Upper lobe of left lung (tissue), 4 donors: ENCODE results near the gene UTF1.

Experiments
- CTCF ChIP-seq, 6 experiments: fragments of 450-650 bp in 4 of 6; fragments of 200-600 bp in 2 of 6; sonication (generic) in 2 of 6; IDR thresholded peaks; one replicate each; pipeline ENCODE4 v1.5.1; 2016 to 2019; ENCODE audit warnings: antibody characterized with exemption in 6 of 6
- POLR2A ChIP-seq, 4 donors: fragments of 450-650 bp; IDR thresholded peaks; one replicate each; pipeline ENCODE4 v1.5.1; 2016 to 2017; ENCODE audit warnings: antibody characterized with exemption in 4 of 4, mild to moderate bottlenecking in 2 of 4

- TF ChIP-seq CTCF (IDR thresholded peaks at IDR 0.05) (no peak), POLR2A (IDR thresholded peaks at IDR 0.05) (no peak)
Measured at GRCh38 chr10:133249094-133249780, 19.2 kb downstream of the UTF1 start.
